NB4 (cell line): ENCODE data around the gene CERS1.

Experiments used
- MYC ChIP-seq: IDR thresholded peaks from 2 replicates; pipeline ENCODE4 v1.6.1; 2011; ENCODE audit warnings: low read depth, low read length
- POLR2A ChIP-seq: IDR thresholded peaks from 2 replicates; pipeline ENCODE4 v1.6.1; 2011; ENCODE audit warnings: mild to moderate bottlenecking; ENCODE audit not compliant: insufficient read length; ENCODE audit errors: extremely low read depth
- TF ChIP-seq, protein P1 (sequence below): IDR thresholded peaks from one replicate; pipeline ENCODE4 v1.5.1; 2012; ENCODE audit warnings: low read depth, low read length

DNA sequence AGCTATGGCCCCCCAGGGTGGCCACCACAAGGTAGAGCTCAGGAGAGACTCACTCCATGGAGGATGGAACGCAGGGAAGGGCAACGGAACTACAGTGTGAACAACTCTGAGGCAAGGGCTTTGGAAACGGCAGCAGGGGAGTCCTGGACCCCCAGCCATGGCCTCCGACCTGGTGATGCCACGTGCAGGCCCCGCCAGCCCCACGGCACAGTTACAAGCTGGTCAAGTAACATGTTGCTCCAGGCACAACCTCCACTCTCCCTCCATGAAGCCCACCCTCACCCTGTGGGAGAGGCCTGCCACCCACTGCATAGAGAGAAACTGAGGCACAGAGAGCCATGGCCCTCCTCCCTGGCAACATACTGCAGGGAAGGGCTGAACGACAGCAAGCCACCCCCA, 9.1 kb upstream of the CERS1 start:
- TF ChIP-seq, protein P1, sequence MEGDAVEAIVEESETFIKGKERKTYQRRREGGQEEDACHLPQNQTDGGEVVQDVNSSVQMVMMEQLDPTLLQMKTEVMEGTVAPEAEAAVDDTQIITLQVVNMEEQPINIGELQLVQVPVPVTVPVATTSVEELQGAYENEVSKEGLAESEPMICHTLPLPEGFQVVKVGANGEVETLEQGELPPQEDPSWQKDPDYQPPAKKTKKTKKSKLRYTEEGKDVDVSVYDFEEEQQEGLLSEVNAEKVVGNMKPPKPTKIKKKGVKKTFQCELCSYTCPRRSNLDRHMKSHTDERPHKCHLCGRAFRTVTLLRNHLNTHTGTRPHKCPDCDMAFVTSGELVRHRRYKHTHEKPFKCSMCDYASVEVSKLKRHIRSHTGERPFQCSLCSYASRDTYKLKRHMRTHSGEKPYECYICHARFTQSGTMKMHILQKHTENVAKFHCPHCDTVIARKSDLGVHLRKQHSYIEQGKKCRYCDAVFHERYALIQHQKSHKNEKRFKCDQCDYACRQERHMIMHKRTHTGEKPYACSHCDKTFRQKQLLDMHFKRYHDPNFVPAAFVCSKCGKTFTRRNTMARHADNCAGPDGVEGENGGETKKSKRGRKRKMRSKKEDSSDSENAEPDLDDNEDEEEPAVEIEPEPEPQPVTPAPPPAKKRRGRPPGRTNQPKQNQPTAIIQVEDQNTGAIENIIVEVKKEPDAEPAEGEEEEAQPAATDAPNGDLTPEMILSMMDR: no peak
- TF ChIP-seq POLR2A: no peak
- no peak for TF ChIP-seq MYC
